Natural killer cell (primary cell): ENCODE measurements around the gene GPX4. TPM values are rescaled to one million over a fixed set of nuclear protein-coding genes. Genes with fewer than 3 reads are reported as not detected.

Source experiments
- ATAC-seq, 3 donors: fragments of 150-1000 bp in 2 of 3; fragments of 200-7000 bp in 1 of 3; cut with Tn5 transposase; 1 replicate in 1 of 3; 2 replicates in 2 of 3; pipeline ENCODE4 v1.10.0; 2021; ENCODE audit warnings: mild to moderate bottlenecking in 2 of 3, moderate library complexity in 2 of 3
- DNase-seq, 2 donors: peaks; one replicate each; pipeline versions ENCODE4 v3.0.0 to v3.0.0-alpha.2; 2013 to 2021; ENCODE audit warnings: mixed read lengths in 1 of 2
- H3K27ac ChIP-seq: one replicate; pipeline ENCODE4 v1.5.1; 2013; ENCODE audit warnings: mild to moderate bottlenecking, low read length
- H3K27me3 ChIP-seq: one replicate; pipeline ENCODE4 v1.6.1; 2013; ENCODE audit warnings: low read length; ENCODE audit not compliant: control insufficient read depth, insufficient read depth
- H3K36me3 ChIP-seq: one replicate; pipeline ENCODE4 v1.6.1; 2013; ENCODE audit warnings: low read length; ENCODE audit not compliant: control insufficient read depth, insufficient read depth
- H3K4me1 ChIP-seq: one replicate; pipeline ENCODE4 v1.6.1; 2013; ENCODE audit warnings: low read length; ENCODE audit not compliant: control insufficient read depth, insufficient read depth
- H3K4me3 ChIP-seq: one replicate; pipeline ENCODE4 v1.5.1; 2013; ENCODE audit warnings: low read length
- H3K9me3 ChIP-seq: one replicate; pipeline ENCODE4 v1.6.1; 2013; ENCODE audit warnings: low read length; ENCODE audit not compliant: control insufficient read depth, insufficient read depth
- H3K27ac Mint-ChIP-seq, 2 donors: one replicate each; pipeline ENCODE4 v1.8.0; 2022; ENCODE audit warnings: mild to moderate bottlenecking in 2 of 2, mixed read lengths in 2 of 2, moderate library complexity in 1 of 2
- H3K27me3 Mint-ChIP-seq, 2 donors: one replicate each; pipeline ENCODE4 v1.8.0; 2022; ENCODE audit warnings: low read depth in 2 of 2, mixed read lengths in 2 of 2
- H3K36me3 Mint-ChIP-seq: one replicate; pipeline ENCODE4 v1.8.0; 2022; ENCODE audit warnings: mixed read lengths
- H3K4me1 Mint-ChIP-seq, 2 donors: one replicate each; pipeline ENCODE4 v1.8.0; 2022; ENCODE audit warnings: mixed read lengths in 2 of 2
- H3K4me3 Mint-ChIP-seq: one replicate; pipeline ENCODE4 v1.8.0; 2022; ENCODE audit warnings: mild to moderate bottlenecking, moderate library complexity, mixed read lengths
- H3K9me3 Mint-ChIP-seq, 2 donors: one replicate each; pipeline ENCODE4 v1.8.0; 2022; ENCODE audit warnings: mixed read lengths in 2 of 2
- CTCF ChIP-seq: fragments of 200-600 bp; IDR thresholded peaks from one replicate; pipeline ENCODE4 v1.8.0; 2022; ENCODE audit warnings: antibody characterized with exemption
- WGBS: methylation state at CpG from one replicate; pipeline ENCODE4 v1.1.7; 2013; ENCODE audit warnings: missing lambda C conversion rate; ENCODE audit not compliant: insufficient coverage; 5-methylcytosine and 5-hydroxymethylcytosine counted together
- intact Hi-C: fragments of 100-400 bp; cut with micrococcal nuclease; formaldehyde crosslinking; loops from one replicate; pipeline ENCODE4 v1.14.2; 2022
- total RNA-seq, 4 donors: library from RNA; stranded (reverse); fragments of 120-200 nt in 1 of 4; gene quantifications; one replicate each; pipeline versions ENCODE4 v1.2.3 to v1.2.4, GENCODE V29; 2013 to 2022

The GPX4 gene
- total RNA-seq, 3 donors from 2014 or later (not counting 1 experiment from before 2014, with no cell fraction given): 108 to 126 (median 121) TPM

GRCh38 chr19:1134431-1134830 lies 30.6 kb downstream of the GPX4 start:
- DNase-seq (no peak), ATAC-seq (no peak)
- Mint-ChIP-seq H3K4me3 (peak overlapping the region; percentile 9), H3K36me3 (no peaks in the 10 kb centered on the region), H3K4me1 (peaks cover 8 to 45% of the 10 kb centered on the region in 2 donors), H3K27ac (peak overlapping the region; percentile 89 to 96), H3K27me3 (no peaks in the 10 kb centered on the region), H3K9me3 (no peaks in the 10 kb centered on the region)
- TF ChIP-seq CTCF: no peak
- 95% methylated on average over 11 of the region's 11 CpGs for WGBS
- H3K9me3 ChIP-seq: no peaks in the 10 kb centered on the region
- peaks cover 70% of the 10 kb centered on the region for H3K4me1 ChIP-seq
- no peak overlapping the region for H3K27ac ChIP-seq
- no peaks in the 10 kb centered on the region for H3K27me3 ChIP-seq
- intact Hi-C loops: loop anchor here (5.0 kb wide), 2 partner anchors 38 to 58 kb away; partner anchors contain the start of gene SBNO2
- H3K4me3 ChIP-seq: no peak overlapping the region
- no peaks in the 10 kb centered on the region for H3K36me3 ChIP-seq

GRCh38 chr19:1135454-1135853 lies 31.7 kb downstream of the GPX4 start:
- Mint-ChIP-seq H3K4me1 (peaks cover 8 to 43% of the 10 kb centered on the region in 2 donors), H3K27me3 (no peaks in the 10 kb centered on the region), H3K27ac (peak overlapping the region in 1 of 2 donors; percentile 89), H3K36me3 (no peaks in the 10 kb centered on the region), H3K9me3 (no peaks in the 10 kb centered on the region), H3K4me3 (peak overlapping the region; percentile 35)
- no peaks in the 10 kb centered on the region for H3K9me3 ChIP-seq
- no peak for DNase-seq
- no peaks in the 10 kb centered on the region for H3K36me3 ChIP-seq
- peaks cover 60% of the 10 kb centered on the region for H3K4me1 ChIP-seq
- no peak for TF ChIP-seq CTCF
- no peak overlapping the region for H3K4me3 ChIP-seq
- intact Hi-C loops: no loop called here
- ATAC-seq: no peak
- H3K27me3 ChIP-seq: no peaks in the 10 kb centered on the region
- 92% methylated on average over 17 of the region's 17 CpGs for WGBS
- no peak overlapping the region for H3K27ac ChIP-seq

- Mint-ChIP-seq H3K36me3 (no peaks in the 10 kb centered on the region), H3K4me3 (no peak overlapping the region), H3K4me1 (peaks cover 8 to 36% of the 10 kb centered on the region in 2 donors), H3K27ac (peak overlapping the region; percentile 14 to 78), H3K9me3 (no peaks in the 10 kb centered on the region), H3K27me3 (no peaks in the 10 kb centered on the region)
- WGBS: 24% methylated on average over 12 of the region's 12 CpGs
- peaks cover 53% of the 10 kb centered on the region for H3K4me1 ChIP-seq
- no peak overlapping the region for H3K4me3 ChIP-seq
- H3K9me3 ChIP-seq: no peaks in the 10 kb centered on the region
- H3K27me3 ChIP-seq: no peaks in the 10 kb centered on the region
- ATAC-seq: no peak
- H3K36me3 ChIP-seq: no peaks in the 10 kb centered on the region
- TF ChIP-seq CTCF: no peak
- DNase-seq: no peak
- peak overlapping the region; percentile 56 for H3K27ac ChIP-seq
- intact Hi-C loops: no loop called here
Measured at GRCh38 chr19:1136201-1136600, 32.4 kb downstream of the GPX4 start.
